HG03103 (cell line): ENCODE measurements around the gene SIVA1.
"Not testable (repeated sequence)": the region's sequence is repeated elsewhere in the genome, so short reads cannot be mapped to it uniquely, and the experiment has no call there.

ENCODE experiments used
- ATAC-seq: cut with Tn5 transposase; IDR thresholded peaks from one replicate; pipeline ENCODE4 v1.9.1; 2021; ENCODE audit warnings: low read depth; ENCODE audit not compliant: unreplicated experiment

SIVA1 gene

DNA sequence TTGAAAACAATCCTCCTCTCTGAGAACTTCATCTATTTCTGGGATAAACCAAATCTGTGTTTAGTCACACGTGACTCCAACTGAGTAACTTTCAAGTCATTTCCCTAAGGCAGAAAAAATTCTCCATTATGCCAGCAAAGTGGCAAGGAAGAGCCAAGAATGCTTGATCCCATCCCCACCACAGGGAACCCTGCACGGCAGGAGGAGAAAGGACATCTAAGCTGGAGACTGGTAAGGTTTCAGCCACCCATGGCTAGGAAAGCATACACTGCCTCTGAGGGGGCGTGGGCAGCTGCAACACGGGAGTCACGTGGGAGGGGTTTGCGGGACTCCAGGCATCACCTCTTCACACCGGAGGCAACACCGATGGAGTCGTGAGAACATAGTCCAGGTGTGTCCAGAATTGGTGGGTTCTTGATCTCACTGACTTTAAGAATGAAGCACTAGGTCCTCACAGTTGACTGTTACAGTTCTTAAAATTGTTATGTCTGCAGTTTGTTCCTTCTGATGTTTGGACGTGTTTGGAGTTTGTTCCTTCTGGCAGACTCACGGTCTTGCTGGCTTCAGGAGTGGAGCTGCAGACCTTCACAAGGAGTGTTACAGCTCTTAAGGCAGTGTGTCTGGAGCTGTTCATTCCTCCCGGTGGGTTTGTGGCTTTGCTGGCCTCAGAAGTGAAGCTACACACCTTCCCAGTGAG is 2.7 kb upstream of the SIVA1 start:
- no peak for ATAC-seq

DNA sequence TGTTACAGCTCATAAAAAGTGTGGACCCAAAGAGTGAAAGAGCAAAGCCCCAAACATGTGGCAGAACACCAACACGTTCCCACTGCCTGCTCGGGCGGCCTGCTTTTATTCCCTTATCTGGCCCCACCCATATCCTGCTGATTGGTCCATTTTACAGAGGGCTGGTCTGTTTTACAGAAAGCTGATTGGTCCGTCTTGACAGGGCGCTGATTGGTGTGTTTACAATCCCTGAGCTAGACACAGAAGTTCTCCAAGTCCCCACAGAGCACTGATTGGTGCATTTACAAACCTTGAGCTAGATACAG is 2.2 kb upstream of the SIVA1 start:
- not testable (repeated sequence) for ATAC-seq

DNA sequence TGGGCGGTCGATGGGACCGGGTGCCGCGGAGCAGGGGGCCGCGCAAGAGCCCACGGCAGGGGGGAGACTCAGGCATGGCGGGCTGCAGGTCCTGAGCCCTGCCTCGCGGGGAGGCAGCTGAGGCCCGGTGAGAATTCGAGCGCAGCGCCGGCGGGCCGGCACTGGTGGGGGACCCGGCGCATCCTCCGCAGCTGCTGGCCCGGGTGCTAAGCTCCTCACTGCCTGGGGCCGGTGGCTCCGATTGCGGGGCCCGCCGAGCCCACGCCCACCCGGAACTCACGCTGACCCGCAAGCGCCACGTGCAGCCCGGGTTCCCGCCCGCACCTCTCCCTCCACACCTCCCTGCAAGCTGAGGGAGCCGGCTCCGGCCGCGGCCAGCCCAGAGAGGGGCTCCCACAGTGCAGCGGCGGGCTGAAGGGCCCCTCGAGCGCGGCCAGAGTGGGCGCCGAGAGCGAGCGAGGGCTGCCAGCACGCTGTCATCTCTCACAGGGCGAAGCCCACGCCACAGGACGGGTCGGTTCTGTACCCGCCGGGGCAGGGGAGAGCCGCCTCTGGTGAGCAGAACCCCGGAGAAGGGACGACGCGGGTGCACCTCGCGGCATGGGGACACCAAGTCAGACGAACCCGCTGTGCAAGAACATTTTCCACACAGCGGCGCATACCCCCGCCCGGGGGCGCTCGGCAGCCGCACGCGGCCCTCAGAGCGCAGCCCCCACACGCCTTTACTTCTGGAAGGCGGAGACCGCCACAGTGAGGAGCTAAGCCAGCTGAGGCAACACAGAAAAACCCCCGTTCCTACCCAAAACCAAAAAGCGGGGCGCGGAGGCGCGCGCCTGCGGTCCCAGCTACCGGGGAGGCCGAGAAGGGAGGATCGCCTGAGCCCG is 1.2 kb upstream of the SIVA1 start:
- no peak for ATAC-seq

DNA sequence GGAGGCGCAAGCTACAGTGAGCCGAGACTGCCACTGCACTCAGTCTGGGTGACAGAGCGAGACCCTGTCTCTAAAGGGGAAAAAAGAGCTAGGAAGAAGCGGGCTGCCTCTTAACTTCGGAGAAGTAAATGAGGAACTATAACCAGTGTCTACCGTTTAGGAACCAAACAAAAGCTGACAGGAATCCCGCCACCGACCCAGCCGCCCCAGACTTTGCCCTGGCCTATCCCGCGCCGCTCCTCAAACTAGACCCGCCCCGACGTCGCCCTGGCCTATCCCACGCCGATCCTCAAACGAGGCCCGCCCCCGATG is 568 bp upstream of the SIVA1 start:
- ATAC-seq, result peak; percentile 66

DNA sequence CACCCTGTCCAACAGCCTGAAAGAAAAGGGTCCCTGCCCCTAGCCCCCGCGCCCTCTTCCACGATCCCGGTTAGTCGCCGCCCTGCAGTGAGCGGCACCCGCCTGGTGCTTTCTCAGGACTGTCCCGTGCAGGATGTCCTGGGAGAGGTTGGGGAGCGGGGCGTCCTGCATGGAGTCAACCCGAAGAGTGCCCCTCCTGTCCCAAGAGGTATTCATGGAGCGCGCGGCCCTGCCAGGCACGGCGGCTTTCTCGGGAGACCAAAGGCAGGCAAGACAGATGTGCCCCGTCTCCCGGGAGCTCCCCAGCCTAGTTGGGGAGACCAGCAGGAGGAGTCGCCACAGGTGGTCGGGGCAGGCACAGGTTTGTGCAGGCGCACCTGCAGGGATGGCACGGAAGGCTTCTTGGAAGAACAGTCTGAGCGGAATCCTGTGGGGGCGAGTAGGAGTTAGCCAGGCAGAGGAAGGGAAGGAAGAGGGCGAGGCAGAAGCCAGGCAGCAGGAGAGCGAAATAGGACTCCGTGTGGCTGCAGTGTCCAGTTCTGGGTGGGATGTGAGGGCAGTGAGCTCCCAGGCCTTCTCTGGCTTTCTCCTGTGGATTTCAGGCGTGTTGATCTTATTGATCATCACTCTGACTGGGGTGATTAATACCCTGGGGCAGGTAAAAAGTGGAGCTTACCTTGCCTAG is 723 bp downstream of the SIVA1 start:
- no peak for ATAC-seq

DNA sequence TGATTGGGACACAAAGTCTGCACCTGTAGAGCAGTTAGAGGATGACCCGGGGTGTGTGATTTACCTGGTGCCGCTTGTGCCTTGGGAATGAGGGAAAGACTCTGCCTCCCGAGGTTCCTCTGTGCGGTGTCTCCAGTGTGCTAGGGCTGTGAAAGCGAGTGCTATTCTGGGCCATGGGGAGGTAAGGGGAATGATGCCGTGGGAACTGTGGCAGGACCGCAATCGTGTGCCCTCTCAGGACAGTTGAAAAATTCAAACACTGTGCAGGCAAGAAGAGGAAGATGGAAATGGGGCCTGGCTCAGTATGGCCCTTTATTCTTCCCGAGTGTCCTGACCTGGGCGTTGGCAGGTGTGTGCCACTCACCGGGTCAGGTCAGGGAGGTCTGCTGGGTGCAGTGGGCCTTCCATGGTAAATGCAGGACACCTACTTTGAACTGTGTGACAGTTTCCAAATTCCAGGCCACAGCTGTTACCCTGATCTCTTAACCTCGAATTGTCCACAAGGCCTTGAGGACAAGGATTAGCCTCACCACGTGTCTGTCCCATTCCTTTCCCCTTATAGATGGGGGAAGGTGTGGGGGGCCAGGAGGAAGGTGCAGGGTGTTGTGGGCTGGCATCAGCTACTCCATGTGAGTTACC is 1.4 kb downstream of the SIVA1 start:
- no peak for ATAC-seq

DNA sequence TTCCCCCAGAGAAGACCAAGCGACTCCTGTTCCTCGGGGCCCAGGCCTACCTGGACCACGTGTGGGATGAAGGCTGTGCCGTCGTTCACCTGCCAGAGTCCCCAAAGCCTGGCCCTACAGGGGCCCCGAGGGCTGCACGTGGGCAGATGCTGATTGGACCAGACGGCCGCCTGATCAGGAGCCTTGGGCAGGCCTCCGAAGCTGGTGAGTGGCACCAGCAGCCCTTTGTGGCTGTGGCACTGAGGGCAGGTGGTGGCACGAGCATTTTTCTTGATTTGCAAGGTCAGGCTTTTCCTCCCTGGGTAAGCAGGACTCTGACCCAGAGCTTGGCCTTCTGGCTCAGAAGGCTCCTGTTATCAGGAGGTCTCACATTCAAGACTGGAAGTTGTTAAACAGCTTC is 2.7 kb downstream of the SIVA1 start:
- no peak for ATAC-seq

DNA sequence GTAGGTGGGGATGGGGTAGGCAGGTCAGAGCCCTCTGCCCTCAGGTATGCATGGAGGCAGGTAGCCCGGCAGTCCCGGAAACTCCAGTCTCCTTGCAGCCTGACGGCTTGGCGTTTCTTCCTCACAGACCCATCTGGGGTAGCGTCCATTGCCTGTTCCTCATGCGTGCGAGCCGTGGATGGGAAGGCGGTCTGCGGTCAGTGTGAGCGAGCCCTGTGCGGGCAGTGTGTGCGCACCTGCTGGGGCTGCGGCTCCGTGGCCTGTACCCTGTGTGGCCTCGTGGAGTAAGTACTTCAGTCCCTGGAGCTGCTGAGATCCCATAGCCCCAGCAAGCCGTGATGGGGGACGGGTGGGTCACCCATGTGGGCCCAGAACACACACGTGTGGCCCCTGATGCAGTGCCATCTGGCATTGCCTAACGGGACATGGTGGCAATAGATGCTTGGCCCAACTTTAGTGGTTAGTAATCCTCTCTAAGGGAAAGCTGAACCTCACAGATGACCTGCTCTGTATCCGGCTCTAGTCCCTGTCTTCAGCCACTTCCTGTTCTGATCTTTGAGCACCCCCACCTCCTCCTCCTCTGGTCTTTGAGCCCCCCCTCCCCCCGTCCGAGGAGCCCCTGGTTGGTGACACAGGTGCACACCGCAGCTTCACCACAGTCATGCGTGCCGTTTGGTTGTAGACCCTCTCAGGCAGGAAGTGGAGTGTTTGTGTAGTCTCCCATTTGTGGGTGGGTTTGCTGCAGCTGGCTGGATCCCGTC is 3.7 kb downstream of the SIVA1 start:
- ATAC-seq, result no peak

DNA sequence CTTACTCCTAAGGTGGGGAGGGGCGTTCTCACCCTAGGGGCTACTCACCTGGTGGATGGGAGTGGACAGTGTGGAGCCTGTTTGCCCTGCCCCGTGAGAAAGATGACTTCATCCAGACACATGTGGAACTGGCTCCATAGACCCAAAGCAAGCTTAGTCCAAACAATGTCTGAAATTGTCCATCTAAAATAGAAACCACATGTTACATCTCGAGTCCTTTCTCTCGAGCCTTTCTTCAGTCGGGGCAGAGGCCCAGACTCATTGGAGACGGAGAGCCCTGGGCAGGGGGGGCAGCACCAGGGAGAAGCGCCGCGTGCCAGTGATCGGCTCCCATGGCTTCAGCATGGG is 4.3 kb downstream of the SIVA1 start:
- ATAC-seq, result no peak

DNA sequence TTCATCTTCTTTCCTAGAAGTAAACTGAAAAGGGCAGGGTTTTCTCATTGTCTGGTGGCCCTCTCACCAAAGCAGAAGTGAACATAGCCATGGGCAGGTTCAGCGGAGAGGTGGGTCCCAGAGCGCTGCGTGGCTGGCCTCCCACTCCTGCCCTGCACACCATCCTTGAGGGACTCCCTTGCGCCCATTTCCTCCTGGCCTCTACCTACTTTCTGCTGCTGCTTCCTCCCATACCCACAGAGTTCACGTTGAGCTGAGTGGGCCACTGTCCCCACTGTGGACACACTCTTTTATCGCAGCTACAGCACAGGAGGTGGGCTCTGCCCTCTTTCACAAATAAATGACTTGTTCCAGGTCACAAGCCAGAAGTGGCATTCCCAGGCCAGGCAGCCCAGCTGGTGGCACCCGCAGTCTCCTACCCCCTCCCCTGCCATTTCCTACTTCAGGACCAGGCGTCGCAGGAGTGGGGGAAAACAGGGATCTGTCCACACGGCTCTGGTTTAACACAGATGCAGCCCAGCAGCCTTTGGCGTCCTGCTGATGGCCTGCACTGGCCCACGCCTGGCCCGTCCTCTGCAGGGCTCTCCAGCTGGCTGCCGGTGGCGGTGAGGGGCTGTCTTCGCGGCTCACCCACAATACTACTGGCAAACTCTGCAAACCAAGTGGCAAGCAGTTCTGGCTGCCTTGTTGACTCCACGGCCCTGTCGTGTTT is 4.9 kb downstream of the SIVA1 start:
- no peak for ATAC-seq

DNA sequence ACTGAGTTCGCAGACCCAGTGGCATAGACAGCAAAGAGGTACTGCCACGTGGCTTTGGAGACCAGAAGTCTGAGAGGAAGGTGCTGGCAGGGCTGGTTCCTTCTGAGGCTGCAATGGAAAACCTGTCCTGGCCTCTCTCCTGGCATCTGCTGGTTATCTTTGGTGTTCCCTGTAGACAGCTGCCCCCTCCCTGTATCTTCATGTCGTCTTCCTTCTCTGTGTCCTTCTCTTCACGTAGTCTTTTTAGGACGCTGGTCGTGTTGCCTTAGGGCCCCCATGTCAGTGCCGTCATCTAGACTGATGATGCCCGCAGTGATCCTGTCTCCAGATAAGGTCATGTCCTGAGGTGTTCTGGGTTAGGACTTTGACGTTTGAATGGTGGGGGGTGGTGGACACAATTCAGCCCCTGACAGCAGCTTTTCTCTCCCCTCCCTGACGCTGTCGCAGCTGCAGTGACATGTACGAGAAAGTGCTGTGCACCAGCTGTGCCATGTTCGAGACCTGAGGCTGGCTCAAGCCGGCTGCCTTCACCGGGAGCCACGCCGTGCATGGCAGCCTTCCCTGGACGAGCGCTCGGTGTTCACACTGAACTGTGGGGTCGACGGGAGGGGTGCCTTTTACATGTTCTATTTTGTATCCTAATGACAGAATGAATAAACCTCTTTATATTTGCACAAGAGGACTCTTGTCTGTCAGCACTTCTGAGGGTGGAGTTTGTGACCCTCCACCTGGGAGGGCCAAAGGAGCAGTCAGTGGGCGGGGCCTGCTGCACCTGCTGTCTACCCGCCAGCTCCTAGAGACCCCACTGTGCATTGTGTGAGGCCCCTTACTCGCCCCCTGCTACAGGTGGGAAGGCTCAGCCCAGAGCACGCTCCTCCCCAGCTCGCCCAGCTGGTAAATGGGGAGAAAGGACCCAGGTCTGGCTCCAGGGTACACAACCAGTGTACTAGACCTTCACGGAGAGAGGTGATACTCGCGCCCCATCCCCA is 6.3 kb downstream of the SIVA1 start:
- ATAC-seq, result no peak

DNA sequence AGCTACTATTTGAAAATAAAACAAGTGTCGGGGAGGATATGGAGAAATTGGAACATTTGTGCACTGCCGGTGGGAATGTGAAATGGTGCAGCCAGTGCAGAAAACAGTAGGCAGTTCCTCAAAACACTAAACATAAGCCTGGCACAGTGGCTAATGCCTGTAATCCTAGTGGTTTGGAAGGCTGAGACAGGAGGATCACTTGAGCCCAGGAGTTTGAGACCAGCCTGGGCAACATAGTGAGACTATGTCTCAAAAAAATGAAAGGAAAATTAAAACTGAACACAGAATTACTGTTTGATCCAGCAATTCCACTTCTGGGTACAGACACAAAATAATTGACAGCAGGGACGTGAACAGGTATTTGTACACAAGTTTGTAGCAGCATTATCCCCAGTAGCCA is 12.6 kb downstream of the SIVA1 start:
- no peak for ATAC-seq

DNA sequence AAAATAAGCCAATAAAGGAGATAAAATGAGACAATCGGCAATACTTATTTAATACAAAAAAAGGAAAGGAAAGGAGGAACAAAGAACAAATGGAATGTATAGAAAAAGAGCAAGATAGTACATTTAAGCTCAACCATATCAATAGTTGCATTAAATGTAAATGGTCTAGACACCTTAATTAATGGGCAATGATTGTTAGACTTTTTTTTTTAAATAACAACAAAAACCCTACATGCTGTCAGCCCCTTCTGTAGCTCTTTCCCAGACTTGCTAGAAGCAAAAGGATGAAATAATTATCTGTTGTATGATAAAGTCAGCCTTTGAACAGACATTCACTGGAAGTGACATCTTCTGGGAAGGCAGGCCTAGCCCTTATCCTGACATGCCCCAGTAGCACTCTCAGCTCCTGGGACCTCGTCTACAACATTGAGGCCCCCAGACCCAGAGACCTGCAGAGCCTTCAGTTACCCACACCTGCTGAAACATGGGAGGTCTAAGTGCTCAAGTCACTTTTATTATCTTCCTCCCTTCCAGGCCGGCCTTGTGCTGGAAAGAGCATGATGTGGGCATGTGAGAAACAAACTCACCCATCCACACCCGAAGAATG is 13.4 kb downstream of the SIVA1 start:
- no peak for ATAC-seq

DNA sequence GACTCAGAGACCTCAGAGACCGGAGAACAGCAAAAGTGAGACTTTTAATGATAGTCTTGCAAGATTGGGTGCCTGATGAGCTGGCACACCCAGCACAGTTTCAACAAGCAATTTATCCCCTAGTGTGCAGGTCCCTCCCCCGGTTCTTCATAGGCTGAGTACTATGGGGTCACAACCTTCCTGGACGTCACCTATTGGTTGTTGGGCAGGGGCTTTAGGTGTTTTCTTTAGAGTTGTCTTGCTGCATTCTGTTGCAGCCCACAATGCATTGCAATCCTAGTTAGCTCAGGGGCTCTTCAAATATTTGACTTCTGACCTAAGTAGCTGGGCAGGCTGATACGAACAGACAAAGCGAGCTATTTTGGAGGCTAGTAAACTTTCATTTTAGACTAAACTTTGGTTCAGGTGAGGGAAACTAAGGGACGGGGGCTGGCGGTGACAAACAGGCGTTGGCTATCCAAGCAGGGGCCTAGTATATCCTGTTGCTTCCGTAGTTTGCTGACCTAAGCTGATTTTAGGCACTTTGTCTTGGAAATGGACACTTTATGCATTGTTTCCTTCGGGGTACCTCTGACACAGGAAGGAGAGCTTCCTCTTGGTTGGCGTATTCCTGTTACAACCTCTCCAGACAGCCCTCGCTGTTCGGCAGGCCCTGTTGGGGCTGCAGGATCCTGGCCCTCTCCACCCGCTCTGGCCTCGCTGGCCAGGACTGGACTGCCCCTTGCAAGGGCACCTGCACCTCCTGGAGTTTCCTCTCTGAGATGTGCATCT is 14.1 kb downstream of the SIVA1 start:
- no peak for ATAC-seq

DNA sequence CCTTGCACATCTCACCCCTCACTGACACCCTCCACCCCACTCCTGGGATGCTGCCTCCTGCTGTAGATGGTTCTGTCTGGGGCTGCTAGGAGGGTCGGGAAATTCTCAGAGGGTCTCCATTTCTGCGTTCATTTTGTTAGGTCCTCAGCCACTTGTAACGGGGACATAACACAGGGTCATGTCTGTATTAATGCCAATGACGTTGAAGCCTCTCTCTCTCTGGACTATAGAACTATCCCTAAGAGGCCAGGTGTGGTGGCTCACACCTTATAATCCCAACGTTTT is 14.6 kb downstream of the SIVA1 start:
- ATAC-seq, result no peak

DNA sequence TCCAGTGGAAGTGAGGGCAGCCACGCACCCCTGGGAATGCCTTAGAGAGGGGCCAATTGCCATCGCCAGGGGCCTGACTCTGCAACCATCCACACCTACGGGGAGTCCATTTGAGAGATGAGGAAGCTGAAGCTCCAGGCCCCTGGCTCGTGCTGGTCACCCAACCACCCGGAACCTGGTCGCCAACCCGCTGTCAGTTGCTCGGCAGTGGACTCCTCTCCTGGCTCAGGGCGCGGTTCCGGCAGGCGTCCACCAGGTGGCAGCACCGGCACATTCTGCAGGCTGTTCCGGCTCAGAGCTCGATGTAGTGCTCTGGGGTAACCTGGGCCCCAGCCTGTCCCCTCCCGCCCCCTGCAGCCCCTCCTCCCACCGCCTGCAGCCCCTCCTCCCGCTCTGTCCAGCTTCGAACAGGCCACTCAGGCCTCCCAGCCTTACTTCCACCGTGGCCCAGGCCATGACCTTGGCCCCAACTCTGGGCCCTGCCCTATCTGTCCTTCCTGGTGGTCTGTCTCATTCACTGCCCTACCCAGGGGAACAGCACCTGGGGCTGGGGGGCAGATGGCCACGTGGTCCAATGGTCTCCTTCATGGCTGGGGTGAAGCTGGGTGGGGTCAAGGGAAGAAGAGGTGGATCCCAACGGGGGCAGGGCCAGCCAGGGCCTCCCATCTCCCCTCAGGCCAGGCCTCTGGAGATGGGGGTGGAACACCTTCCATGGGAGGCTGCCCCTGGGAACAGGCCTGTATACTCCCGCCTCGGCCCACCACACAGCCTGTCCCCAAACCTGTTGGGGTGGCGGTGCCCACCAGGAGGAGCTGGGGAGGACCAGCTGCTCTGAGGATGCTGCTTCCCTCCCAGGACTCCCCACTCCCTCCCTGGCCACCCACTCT is 15.7 kb downstream of the SIVA1 start:
- ATAC-seq, result no peak
